ENCODE data around the gene TSPYL1. TPM values are rescaled to one million over a fixed set of nuclear protein-coding genes. Genes with fewer than 3 reads are reported as not detected.

The TSPYL1 gene
- total and polyA plus RNA-seq, 10 of the 15 experiments (the other 5 are each of a cell fraction or from before 2014, with no cell fraction given) = 22.9 to 44.1 (median 27.0) TPM

DNA sequence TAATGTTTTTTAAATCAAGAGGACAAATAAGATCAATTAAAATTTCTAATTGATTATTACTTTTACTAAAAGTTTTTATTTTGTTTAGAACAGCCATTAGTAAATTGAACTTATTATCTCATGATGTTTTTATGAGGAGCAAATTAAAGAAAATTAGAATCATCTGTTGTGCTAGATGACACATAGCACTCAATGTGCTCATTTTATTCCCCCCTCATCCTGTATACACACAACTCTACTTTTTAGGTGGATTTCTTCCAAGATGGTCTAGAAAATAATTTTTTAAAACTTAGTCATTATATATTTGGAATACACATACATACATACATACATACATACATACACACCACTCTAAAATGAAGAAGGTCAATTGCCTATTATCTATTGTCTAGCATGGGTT, 29.3 kb upstream of the TSPYL1 start:
- CTCF ChIA-PET = no interaction called here

More for the DNA sequence above, 29.3 kb upstream of the TSPYL1 start:
- Histone ChIP-seq H4K20me1 (ENCODE audit: control insufficient read depth, insufficient read depth) (no peaks in the 10 kb centered on the region), H3K9me3 (replicated peaks; ENCODE audit: control insufficient read depth, insufficient read depth, low read length) (no peaks in the 10 kb centered on the region), H3K9ac (ENCODE audit: control insufficient read depth, insufficient read depth, low read length) (no peak overlapping the region), H3K79me2 (ENCODE audit: control insufficient read depth, insufficient read depth, low read length) (no peaks in the 10 kb centered on the region), H3K27me3 (replicated peaks in 1 of 2; ENCODE audit: control insufficient read depth in 2 of 2, insufficient read depth in 2 of 2, low read length in 1 of 2) (no peaks in the 10 kb centered on the region), H3K4me2 (ENCODE audit: control insufficient read depth, insufficient read depth) (no peak overlapping the region), H3K36me3 (ENCODE audit: control insufficient read depth in 2 of 2, insufficient read depth in 2 of 2, low read length in 1 of 2) (no peaks in the 10 kb centered on the region; a peak in 1 of 4 replicates), H2AFZ (ENCODE audit: control insufficient read depth, low read depth, low read length) (no peak overlapping the region), H3K27ac (ENCODE audit: control insufficient read depth, insufficient read depth) (no peak overlapping the region), H3K4me1 (ENCODE audit: control insufficient read depth, insufficient read depth, low read length) (no peaks in the 10 kb centered on the region), H3K4me3 (no peak overlapping the region)
- RAD21 ChIA-PET (ENCODE audit: unreplicated experiment) = no interaction called here
- BruUV-seq (replicated peaks) = no TSS peak
- no peak for ATAC-seq
- POLR2A ChIA-PET = no interaction called here
- SMC1A ChIA-PET (ENCODE audit: uncharacterized antibody, unreplicated experiment) = interaction anchor here (0.8 to 1.2 kb wide), 2 partner anchors 21 to 41 kb away, joined by 3 to 4 read pairs; no protein-coding TSS in a partner anchor
- intact Hi-C loops (cut with micrococcal nuclease; ENCODE audit: unreplicated experiment) (no loop called here), in situ Hi-C loops (cut with MboI) (no loop called here)
- DNase-seq (ENCODE audit: low read depth, low spot score) = no peak
- TF ChIP-seq MTA3 (IDR thresholded peaks at IDR 0.05; ENCODE audit: borderline replicate concordance, low read length) (no peak), HDGF (IDR thresholded peaks at IDR 0.05) (no peak), RELA (IDR thresholded peaks at IDR 0.05; ENCODE audit: borderline replicate concordance, partially characterized antibody) (no peak), RUNX3 (IDR thresholded peaks at IDR 0.05; ENCODE audit: low read length) (no peak), RFX5 (IDR thresholded peaks at IDR 0.05; ENCODE audit: low read depth, low read length) (no peak), IRF3 (IDR thresholded peaks at IDR 0.05) (no peak), POU2F2 (IDR thresholded peaks at IDR 0.05; ENCODE audit: borderline replicate concordance, low read depth, low read length) (no peak), JUNB (IDR thresholded peaks at IDR 0.05) (no peak), JUND (IDR thresholded peaks at IDR 0.05; ENCODE audit: low read depth, low read length) (no peak), ZNF24 (IDR thresholded peaks at IDR 0.05) (no peak)
- TF ChIP-seq, protein P1, sequence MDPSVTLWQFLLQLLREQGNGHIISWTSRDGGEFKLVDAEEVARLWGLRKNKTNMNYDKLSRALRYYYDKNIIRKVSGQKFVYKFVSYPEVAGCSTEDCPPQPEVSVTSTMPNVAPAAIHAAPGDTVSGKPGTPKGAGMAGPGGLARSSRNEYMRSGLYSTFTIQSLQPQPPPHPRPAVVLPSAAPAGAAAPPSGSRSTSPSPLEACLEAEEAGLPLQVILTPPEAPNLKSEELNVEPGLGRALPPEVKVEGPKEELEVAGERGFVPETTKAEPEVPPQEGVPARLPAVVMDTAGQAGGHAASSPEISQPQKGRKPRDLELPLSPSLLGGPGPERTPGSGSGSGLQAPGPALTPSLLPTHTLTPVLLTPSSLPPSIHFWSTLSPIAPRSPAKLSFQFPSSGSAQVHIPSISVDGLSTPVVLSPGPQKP (IDR thresholded peaks at IDR 0.05; ENCODE audit: low read depth, low read length) = no peak
- TF ChIP-seq, protein P2, sequence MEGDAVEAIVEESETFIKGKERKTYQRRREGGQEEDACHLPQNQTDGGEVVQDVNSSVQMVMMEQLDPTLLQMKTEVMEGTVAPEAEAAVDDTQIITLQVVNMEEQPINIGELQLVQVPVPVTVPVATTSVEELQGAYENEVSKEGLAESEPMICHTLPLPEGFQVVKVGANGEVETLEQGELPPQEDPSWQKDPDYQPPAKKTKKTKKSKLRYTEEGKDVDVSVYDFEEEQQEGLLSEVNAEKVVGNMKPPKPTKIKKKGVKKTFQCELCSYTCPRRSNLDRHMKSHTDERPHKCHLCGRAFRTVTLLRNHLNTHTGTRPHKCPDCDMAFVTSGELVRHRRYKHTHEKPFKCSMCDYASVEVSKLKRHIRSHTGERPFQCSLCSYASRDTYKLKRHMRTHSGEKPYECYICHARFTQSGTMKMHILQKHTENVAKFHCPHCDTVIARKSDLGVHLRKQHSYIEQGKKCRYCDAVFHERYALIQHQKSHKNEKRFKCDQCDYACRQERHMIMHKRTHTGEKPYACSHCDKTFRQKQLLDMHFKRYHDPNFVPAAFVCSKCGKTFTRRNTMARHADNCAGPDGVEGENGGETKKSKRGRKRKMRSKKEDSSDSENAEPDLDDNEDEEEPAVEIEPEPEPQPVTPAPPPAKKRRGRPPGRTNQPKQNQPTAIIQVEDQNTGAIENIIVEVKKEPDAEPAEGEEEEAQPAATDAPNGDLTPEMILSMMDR (IDR thresholded peaks at IDR 0.05 in 2 of 3, conservative IDR thresholded peaks at IDR 0.05 in 1 of 3; ENCODE audit: control insufficient read depth in 2 of 3, extremely low read depth in 1 of 3, insufficient read depth in 1 of 3, low read depth in 3 of 3, low read length in 3 of 3) = no peak
- TF ChIP-seq, protein P3, sequence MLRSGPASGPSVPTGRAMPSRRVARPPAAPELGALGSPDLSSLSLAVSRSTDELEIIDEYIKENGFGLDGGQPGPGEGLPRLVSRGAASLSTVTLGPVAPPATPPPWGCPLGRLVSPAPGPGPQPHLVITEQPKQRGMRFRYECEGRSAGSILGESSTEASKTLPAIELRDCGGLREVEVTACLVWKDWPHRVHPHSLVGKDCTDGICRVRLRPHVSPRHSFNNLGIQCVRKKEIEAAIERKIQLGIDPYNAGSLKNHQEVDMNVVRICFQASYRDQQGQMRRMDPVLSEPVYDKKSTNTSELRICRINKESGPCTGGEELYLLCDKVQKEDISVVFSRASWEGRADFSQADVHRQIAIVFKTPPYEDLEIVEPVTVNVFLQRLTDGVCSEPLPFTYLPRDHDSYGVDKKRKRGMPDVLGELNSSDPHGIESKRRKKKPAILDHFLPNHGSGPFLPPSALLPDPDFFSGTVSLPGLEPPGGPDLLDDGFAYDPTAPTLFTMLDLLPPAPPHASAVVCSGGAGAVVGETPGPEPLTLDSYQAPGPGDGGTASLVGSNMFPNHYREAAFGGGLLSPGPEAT (IDR thresholded peaks at IDR 0.05; ENCODE audit: low read depth) = no peak
- no peak for FAIRE-seq
